KMS-11 (cell line): ENCODE results near the gene DDX31.
"Not testable (repeated sequence)": the region's sequence is repeated elsewhere in the genome, so short reads cannot be mapped to it uniquely, and the experiment has no call there.

Source experiments
- H2AFZ ChIP-seq: fragments of 200-600 bp; sonication (generic); 2 replicates; pipeline ENCODE4 v1.6.1; 2016; ENCODE audit warnings: antibody characterized with exemption, mixed run types, low read depth
- H3K27ac ChIP-seq: fragments of 200-600 bp; sonication (generic); 2 replicates; pipeline ENCODE4 v1.6.1; 2016; ENCODE audit warnings: mild to moderate bottlenecking, mixed run types
- H3K27me3 ChIP-seq: fragments of 200-600 bp; sonication (generic); 2 replicates; pipeline ENCODE4 v1.6.1; 2017; ENCODE audit warnings: mild to moderate bottlenecking, low read depth, mixed run types, moderate library complexity; ENCODE audit not compliant: insufficient read depth
- H3K36me3 ChIP-seq: fragments of 200-600 bp; sonication (generic); 2 replicates; pipeline ENCODE4 v1.6.1; 2017; ENCODE audit warnings: mild to moderate bottlenecking, mixed run types; ENCODE audit not compliant: insufficient read depth
- H3K4me1 ChIP-seq: fragments of 200-600 bp; sonication (generic); 2 replicates; pipeline ENCODE4 v1.6.1; 2016; ENCODE audit warnings: mild to moderate bottlenecking, low read depth, mixed run types; ENCODE audit not compliant: poor library complexity, severe bottlenecking
- H3K4me2 ChIP-seq: fragments of 200-600 bp; sonication (generic); 2 replicates; pipeline ENCODE4 v1.7.0; 2016; ENCODE audit warnings: mild to moderate bottlenecking, mixed run types
- H3K4me3 ChIP-seq: fragments of 200-600 bp; sonication (generic); IDR thresholded peaks from 2 replicates; pipeline ENCODE4 v1.6.1; 2017; ENCODE audit warnings: low read depth, low read length, mixed read lengths; ENCODE audit not compliant: insufficient read depth
- H3K79me2 ChIP-seq: fragments of 200-600 bp; sonication (generic); 2 replicates; pipeline ENCODE4 v1.6.1; 2016; ENCODE audit warnings: low read depth, mixed run types; ENCODE audit not compliant: insufficient read depth
- H3K9ac ChIP-seq: fragments of 200-600 bp; sonication (generic); 2 replicates; pipeline ENCODE4 v1.6.1; 2016; ENCODE audit warnings: mild to moderate bottlenecking, mixed run types
- H4K20me1 ChIP-seq: fragments of 200-600 bp; sonication (generic); 2 replicates; pipeline ENCODE4 v1.6.1; 2016; ENCODE audit warnings: mild to moderate bottlenecking, mixed run types; ENCODE audit not compliant: insufficient read depth
- CTCF ChIP-seq: fragments of 200-600 bp; sonication (generic); conservative IDR thresholded peaks from 2 replicates; pipeline ENCODE4 v1.6.1; 2017; ENCODE audit warnings: low read depth, mild to moderate bottlenecking, antibody characterized with exemption, low read length, moderate library complexity, mixed read lengths

Gene DDX31

GRCh38 chr9:132711846-132712245, 42.1 kb upstream of the DDX31 start:
- Histone ChIP-seq H3K4me3 (no peak overlapping the region), H3K27me3 (no peaks in the 10 kb centered on the region; the same call in 1 of the 2 replicates), H3K79me2 (no peaks in the 10 kb centered on the region), H3K4me2 (no peak overlapping the region), H3K9ac (no peak overlapping the region), H2AFZ (no peak overlapping the region), H4K20me1 (no peaks in the 10 kb centered on the region), H3K36me3 (no peaks in the 10 kb centered on the region), H3K27ac (no peak overlapping the region), H3K4me1 (no peaks in the 10 kb centered on the region)
- TF ChIP-seq CTCF = no peak

- H3K27me3 ChIP-seq, H2AFZ ChIP-seq, H3K79me2 ChIP-seq, H3K36me3 ChIP-seq, H3K4me2 ChIP-seq, H3K4me3 ChIP-seq, H4K20me1 ChIP-seq, H3K9ac ChIP-seq, H3K4me1 ChIP-seq, H3K27ac ChIP-seq: not testable (repeated sequence)
Measured at GRCh38 chr9:132711152-132711551, 41.4 kb upstream of the DDX31 start.

GRCh38 chr9:132710333-132710732, 40.5 kb upstream of the DDX31 start:
- no peaks in the 10 kb centered on the region for H3K36me3 ChIP-seq

GRCh38 chr9:132708769-132709430, 39.1 kb upstream of the DDX31 start:
- Histone ChIP-seq H3K36me3 (no peaks in the 10 kb centered on the region), H3K27me3 (no peaks in the 10 kb centered on the region), H3K4me1 (no peaks in the 10 kb centered on the region), H3K4me2 (no peak overlapping the region), H3K79me2 (no peaks in the 10 kb centered on the region), H3K9ac (no peak overlapping the region), H4K20me1 (no peaks in the 10 kb centered on the region), H3K27ac (no peak overlapping the region), H3K4me3 (no peak overlapping the region), H2AFZ (no peak overlapping the region)
- TF ChIP-seq CTCF = no peak

More at GRCh38 chr9:132710333-132710732, 40.5 kb upstream of the DDX31 start:
- no peaks in the 10 kb centered on the region for H3K79me2 ChIP-seq
- TF ChIP-seq CTCF = no peak
- no peak overlapping the region for H3K4me2 ChIP-seq
- H3K4me1 ChIP-seq = no peaks in the 10 kb centered on the region
- no peak overlapping the region for H2AFZ ChIP-seq
- no peaks in the 10 kb centered on the region for H3K27me3 ChIP-seq
- H3K4me3 ChIP-seq = no peak overlapping the region
- H4K20me1 ChIP-seq = no peaks in the 10 kb centered on the region
- no peak overlapping the region for H3K27ac ChIP-seq
- H3K9ac ChIP-seq = no peak overlapping the region

- no peak overlapping the region for H3K4me3 ChIP-seq
- TF ChIP-seq CTCF = no peak
Measured at GRCh38 chr9:132708239-132708638, 38.5 kb upstream of the DDX31 start.

More at GRCh38 chr9:132708239-132708638, 38.5 kb upstream of the DDX31 start:
- Histone ChIP-seq H3K4me1 (no peaks in the 10 kb centered on the region), H4K20me1 (no peaks in the 10 kb centered on the region), H3K36me3 (no peaks in the 10 kb centered on the region), H3K27me3 (no peaks in the 10 kb centered on the region), H2AFZ (no peak overlapping the region), H3K4me2 (no peak overlapping the region), H3K9ac (no peak overlapping the region), H3K27ac (no peak overlapping the region), H3K79me2 (no peaks in the 10 kb centered on the region)
